Parathyroid adenoma (tissue), 2 donors: Measurements from ENCODE around the gene CA9.

Experiments used
- H2AFZ ChIP-seq: fragments of 300-600 bp; sonication (generic); one replicate; pipeline ENCODE4 v1.7.0; 2017; ENCODE audit warnings: antibody characterized with exemption, mild to moderate bottlenecking
- H3K27ac ChIP-seq: fragments of 300-600 bp; sonication (generic); one replicate; pipeline ENCODE4 v1.7.0; 2017
- H3K27me3 ChIP-seq: fragments of 300-600 bp; sonication (generic); one replicate; pipeline ENCODE4 v1.7.0; 2017; ENCODE audit warnings: low read length; ENCODE audit not compliant: control insufficient read depth, insufficient read depth
- H3K36me3 ChIP-seq: fragments of 300-600 bp; sonication (generic); one replicate; pipeline ENCODE4 v1.7.0; 2017; ENCODE audit warnings: low read length; ENCODE audit not compliant: control insufficient read depth, insufficient read depth
- H3K4me1 ChIP-seq: fragments of 300-600 bp; sonication (generic); one replicate; pipeline ENCODE4 v1.7.0; 2017; ENCODE audit warnings: control low read depth
- H3K4me2 ChIP-seq: fragments of 300-600 bp; sonication (generic); one replicate; pipeline ENCODE4 v1.7.0; 2017; ENCODE audit warnings: low read length
- H3K4me3 ChIP-seq: fragments of 300-600 bp; sonication (generic); one replicate; pipeline ENCODE4 v1.7.0; 2017; ENCODE audit warnings: low read depth, low read length
- H3K79me2 ChIP-seq: fragments of 300-600 bp; sonication (generic); one replicate; pipeline ENCODE4 v1.7.0; 2017; ENCODE audit warnings: control low read depth
- H3K9ac ChIP-seq: fragments of 300-600 bp; sonication (generic); one replicate; pipeline ENCODE4 v1.7.0; 2017; ENCODE audit warnings: mild to moderate bottlenecking
- H3K9me3 ChIP-seq: fragments of 300-600 bp; sonication (generic); one replicate; pipeline ENCODE4 v1.7.0; 2017; ENCODE audit warnings: low read length; ENCODE audit not compliant: control insufficient read depth
- TF ChIP-seq, protein P1 (sequence below): fragments of 300-600 bp; sonication (generic); IDR thresholded peaks from one replicate; pipeline ENCODE4 v1.7.0; 2017; ENCODE audit warnings: antibody characterized with exemption, mild to moderate bottlenecking
- donor health status: primary hyperparathyroidism.

Gene CA9

DNA sequence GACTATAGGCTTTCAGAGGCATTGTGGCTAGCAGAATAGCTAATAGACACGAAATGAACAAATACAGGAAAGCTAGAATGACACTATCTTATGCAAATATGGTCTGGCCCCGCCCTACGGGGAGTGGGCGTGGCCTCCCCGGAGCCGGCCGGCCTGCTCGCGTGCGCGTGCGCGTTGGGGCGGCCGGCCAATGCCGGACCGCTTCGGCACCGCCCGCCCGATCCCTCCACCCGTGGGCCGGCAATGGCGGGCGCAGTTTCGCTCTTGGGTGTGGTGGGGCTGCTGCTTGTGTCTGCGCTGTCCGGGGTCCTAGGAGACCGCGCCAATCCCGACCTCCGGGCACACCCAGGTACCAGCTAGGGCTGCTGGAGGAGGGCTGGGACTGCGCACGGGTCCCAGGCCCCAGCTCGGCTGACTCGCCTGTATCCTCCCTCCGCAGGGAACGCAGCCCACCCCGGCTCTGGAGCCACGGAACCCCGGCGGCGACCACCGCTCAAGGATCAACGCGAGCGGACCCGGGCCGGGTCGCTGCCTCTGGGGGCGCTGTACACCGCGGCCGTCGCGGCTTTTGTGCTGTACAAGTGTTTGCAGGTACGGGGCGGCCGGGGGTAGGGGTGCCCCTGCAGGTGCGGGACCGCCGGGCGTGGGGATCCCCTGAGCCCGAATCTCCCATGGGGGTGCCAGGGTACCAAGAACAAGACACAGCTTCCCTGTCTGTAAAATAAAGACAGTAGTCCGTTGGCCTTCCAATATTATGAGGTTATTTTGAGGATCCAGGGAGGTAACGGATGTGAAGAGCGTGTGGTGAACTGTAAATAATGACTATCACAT, 15.4 kb upstream of the CA9 start, which contains the start of gene CCDC107:
TSS of gene CCDC107 (plus strand) at position 156 of the 831 bp plus-strand sequence. CDS start at position 244, 88 bp downstream.
- Histone ChIP-seq H3K9ac (no peak within 1 kb of the TSS), H3K4me2 (peak within 1 kb of the TSS; percentile 96), H3K4me1 (no peaks in the 10 kb centered on the region), H3K79me2 (no peaks in the 10 kb centered on the region), H3K4me3 (peak within 1 kb of the TSS; percentile 92), H3K9me3 (no peaks in the 10 kb centered on the region), H2AFZ (peak within 1 kb of the TSS; percentile 83), H3K36me3 (no peaks in the 10 kb centered on the region), H3K27me3 (no peaks in the 10 kb centered on the region), H3K27ac (peak within 1 kb of the TSS; percentile 99)
- TF ChIP-seq, protein P1, sequence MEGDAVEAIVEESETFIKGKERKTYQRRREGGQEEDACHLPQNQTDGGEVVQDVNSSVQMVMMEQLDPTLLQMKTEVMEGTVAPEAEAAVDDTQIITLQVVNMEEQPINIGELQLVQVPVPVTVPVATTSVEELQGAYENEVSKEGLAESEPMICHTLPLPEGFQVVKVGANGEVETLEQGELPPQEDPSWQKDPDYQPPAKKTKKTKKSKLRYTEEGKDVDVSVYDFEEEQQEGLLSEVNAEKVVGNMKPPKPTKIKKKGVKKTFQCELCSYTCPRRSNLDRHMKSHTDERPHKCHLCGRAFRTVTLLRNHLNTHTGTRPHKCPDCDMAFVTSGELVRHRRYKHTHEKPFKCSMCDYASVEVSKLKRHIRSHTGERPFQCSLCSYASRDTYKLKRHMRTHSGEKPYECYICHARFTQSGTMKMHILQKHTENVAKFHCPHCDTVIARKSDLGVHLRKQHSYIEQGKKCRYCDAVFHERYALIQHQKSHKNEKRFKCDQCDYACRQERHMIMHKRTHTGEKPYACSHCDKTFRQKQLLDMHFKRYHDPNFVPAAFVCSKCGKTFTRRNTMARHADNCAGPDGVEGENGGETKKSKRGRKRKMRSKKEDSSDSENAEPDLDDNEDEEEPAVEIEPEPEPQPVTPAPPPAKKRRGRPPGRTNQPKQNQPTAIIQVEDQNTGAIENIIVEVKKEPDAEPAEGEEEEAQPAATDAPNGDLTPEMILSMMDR, result peak; percentile 52

DNA sequence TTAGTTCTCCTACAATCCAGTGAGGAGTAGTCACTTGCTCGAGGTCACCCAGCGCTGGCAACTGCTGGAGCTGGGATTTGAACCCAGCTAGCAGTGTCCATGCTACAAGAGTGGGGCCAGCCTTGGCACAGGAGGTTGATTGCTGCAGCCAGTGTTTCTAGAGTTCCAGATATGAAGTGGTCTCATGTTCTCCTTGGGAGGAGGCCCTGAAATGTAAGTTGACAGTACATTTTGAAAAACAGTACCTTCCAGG, 14.8 kb upstream of the CA9 start:
- Histone ChIP-seq H3K27ac (peak overlapping the region; percentile 99), H3K9ac (no peak overlapping the region), H3K27me3 (no peaks in the 10 kb centered on the region), H3K4me3 (peak overlapping the region; percentile 92), H3K79me2 (no peaks in the 10 kb centered on the region), H2AFZ (peak overlapping the region; percentile 83), H3K4me1 (no peaks in the 10 kb centered on the region), H3K9me3 (no peaks in the 10 kb centered on the region), H3K4me2 (peak overlapping the region; percentile 96), H3K36me3 (no peaks in the 10 kb centered on the region)
- TF ChIP-seq, protein P1, result no peak

- H3K4me3 ChIP-seq, result peak overlapping the region; percentile 92
- H3K4me2 ChIP-seq, result peak overlapping the region; percentile 96
- H3K9me3 ChIP-seq, result no peaks in the 10 kb centered on the region
- no peak overlapping the region for H2AFZ ChIP-seq
- no peak overlapping the region for H3K9ac ChIP-seq
- peak overlapping the region; percentile 99 for H3K27ac ChIP-seq
- TF ChIP-seq, protein P1, result no peak
- no peaks in the 10 kb centered on the region for H3K27me3 ChIP-seq
- no peaks in the 10 kb centered on the region for H3K4me1 ChIP-seq
- no peaks in the 10 kb centered on the region for H3K79me2 ChIP-seq
- no peaks in the 10 kb centered on the region for H3K36me3 ChIP-seq
Observed at GRCh38 chr9:35659340-35659739, 14.4 kb upstream of the CA9 start.

DNA sequence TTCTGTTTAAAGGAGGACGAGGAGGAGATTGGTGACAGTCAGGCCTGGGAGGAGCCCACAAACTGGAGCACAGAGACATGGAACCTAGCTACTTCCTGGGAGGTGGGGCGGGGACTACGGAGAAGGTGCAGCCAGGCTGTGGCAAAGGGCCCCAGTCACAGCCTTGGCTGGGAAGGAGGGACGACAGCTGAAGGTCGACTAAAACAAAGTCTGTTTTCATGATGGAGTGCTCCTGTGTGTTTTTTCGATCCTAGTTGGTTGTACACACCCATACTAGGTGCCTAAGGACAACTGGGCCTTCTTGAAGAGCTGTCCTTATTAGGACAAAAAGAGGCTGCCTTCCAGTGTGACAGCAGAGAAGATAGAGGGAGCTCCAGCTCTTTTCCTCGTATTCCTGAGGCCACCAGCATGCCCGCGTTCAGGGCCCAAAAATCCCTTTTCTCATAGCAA, 12.7 kb upstream of the CA9 start:
- H3K36me3 ChIP-seq, result no peaks in the 10 kb centered on the region
- H2AFZ ChIP-seq, result no peak overlapping the region
- TF ChIP-seq, protein P1, result peak; percentile 39
- H3K9me3 ChIP-seq, result no peaks in the 10 kb centered on the region
- peak overlapping the region; percentile 56 for H3K27ac ChIP-seq
- H3K4me3 ChIP-seq, result no peak overlapping the region
- no peaks in the 10 kb centered on the region for H3K79me2 ChIP-seq
- H3K4me2 ChIP-seq, result no peak overlapping the region
- no peaks in the 10 kb centered on the region for H3K4me1 ChIP-seq
- no peaks in the 10 kb centered on the region for H3K27me3 ChIP-seq
- no peak overlapping the region for H3K9ac ChIP-seq
